ENCODE data around the gene PTPRR.

Gene PTPRR

GRCh38 chr12:70907412-70907811 lies 13.1 kb downstream of the PTPRR start:
- Histone ChIP-seq H2AFZ (ENCODE audit: low read depth, low read length, severe bottlenecking) (no peak overlapping the region), H3K27ac (ENCODE audit: low read depth, low read length) (no peak overlapping the region), H3K36me3 (ENCODE audit: low read length) (no peaks in the 10 kb centered on the region), H3K4me2 (ENCODE audit: low read depth, low read length, poor library complexity, severe bottlenecking) (no peak overlapping the region), H3K27me3 (ENCODE audit: low read length) (no peaks in the 10 kb centered on the region), H3K9me2 (replicated peaks; ENCODE audit: insufficient read depth, low read length) (no peaks in the 10 kb centered on the region), H3K79me2 (ENCODE audit: insufficient read depth, low read length) (no peaks in the 10 kb centered on the region), H4K20me1 (ENCODE audit: low read depth, low read length) (no peaks in the 10 kb centered on the region), H3K9ac (ENCODE audit: low read length) (no peak overlapping the region), H3K4me3 (ENCODE audit: insufficient read depth, low read length, poor library complexity, severe bottlenecking) (no peak overlapping the region), H3F3A (ENCODE audit: insufficient read depth) (no peaks in the 10 kb centered on the region), H3K9me3 (ENCODE audit: insufficient read depth, low read length) (no peaks in the 10 kb centered on the region)
- TF ChIP-seq CTCF (IDR thresholded peaks at IDR 0.05; ENCODE audit: insufficient read depth, low read length, poor library complexity, severe bottlenecking) (no peak), EZH2phosphoT487 (conservative IDR thresholded peaks at IDR 0.05; ENCODE audit: low read length) (no peak)

GRCh38 chr12:70895956-70896355 lies 24.6 kb downstream of the PTPRR start:
- no peaks in the 10 kb centered on the region for H3K36me3 ChIP-seq (ENCODE audit: low read length)
- no peak overlapping the region for H3K9ac ChIP-seq (ENCODE audit: low read length)

GRCh38 chr12:70892593-70892992 lies 27.9 kb downstream of the PTPRR start:
- no peak overlapping the region for H3K9ac ChIP-seq (ENCODE audit: low read length)
- H3K79me2 ChIP-seq (ENCODE audit: insufficient read depth, low read length) = no peaks in the 10 kb centered on the region
- H3K4me2 ChIP-seq (ENCODE audit: low read depth, low read length, poor library complexity, severe bottlenecking) = no peak overlapping the region
- H3F3A ChIP-seq (ENCODE audit: insufficient read depth) = no peaks in the 10 kb centered on the region
- no peaks in the 10 kb centered on the region for H3K9me3 ChIP-seq (ENCODE audit: insufficient read depth, low read length)
- H3K27ac ChIP-seq (ENCODE audit: low read depth, low read length) = no peak overlapping the region
- H2AFZ ChIP-seq (ENCODE audit: low read depth, low read length, severe bottlenecking) = no peak overlapping the region
- H3K27me3 ChIP-seq (ENCODE audit: low read length) = no peaks in the 10 kb centered on the region
- no peaks in the 10 kb centered on the region for H3K36me3 ChIP-seq (ENCODE audit: low read length)
- no peaks in the 10 kb centered on the region for H4K20me1 ChIP-seq (ENCODE audit: low read depth, low read length)
- H3K4me3 ChIP-seq (ENCODE audit: insufficient read depth, low read length, poor library complexity, severe bottlenecking) = no peak overlapping the region
- H3K9me2 ChIP-seq (replicated peaks; ENCODE audit: insufficient read depth, low read length) = no peaks in the 10 kb centered on the region
- no peak for TF ChIP-seq CTCF (IDR thresholded peaks at IDR 0.05; ENCODE audit: insufficient read depth, low read length, poor library complexity, severe bottlenecking)

More at GRCh38 chr12:70895956-70896355, 24.6 kb downstream of the PTPRR start:
- Histone ChIP-seq H3K27ac (ENCODE audit: low read depth, low read length) (no peak overlapping the region), H3K4me3 (ENCODE audit: insufficient read depth, low read length, poor library complexity, severe bottlenecking) (no peak overlapping the region), H4K20me1 (ENCODE audit: low read depth, low read length) (no peaks in the 10 kb centered on the region), H3K9me3 (ENCODE audit: insufficient read depth, low read length) (no peaks in the 10 kb centered on the region), H3K79me2 (ENCODE audit: insufficient read depth, low read length) (no peaks in the 10 kb centered on the region), H3K9me2 (replicated peaks; ENCODE audit: insufficient read depth, low read length) (no peaks in the 10 kb centered on the region), H3F3A (ENCODE audit: insufficient read depth) (no peaks in the 10 kb centered on the region), H2AFZ (ENCODE audit: low read depth, low read length, severe bottlenecking) (no peak overlapping the region), H3K27me3 (ENCODE audit: low read length) (no peaks in the 10 kb centered on the region), H3K4me2 (ENCODE audit: low read depth, low read length, poor library complexity, severe bottlenecking) (no peak overlapping the region)
- TF ChIP-seq CTCF (IDR thresholded peaks at IDR 0.05; ENCODE audit: insufficient read depth, low read length, poor library complexity, severe bottlenecking) (no peak), EZH2phosphoT487 (conservative IDR thresholded peaks at IDR 0.05; ENCODE audit: low read length) (no peak)

Data from SU-DHL-6 (cell line).